Measurements from ENCODE around the gene CMTM8. TPM values are rescaled to one million over a fixed set of nuclear protein-coding genes. Genes with fewer than 3 reads are reported as not detected.

Gene CMTM8
- total RNA-seq, 1 experiment from 2014 or later: 9.0 TPM

DNA sequence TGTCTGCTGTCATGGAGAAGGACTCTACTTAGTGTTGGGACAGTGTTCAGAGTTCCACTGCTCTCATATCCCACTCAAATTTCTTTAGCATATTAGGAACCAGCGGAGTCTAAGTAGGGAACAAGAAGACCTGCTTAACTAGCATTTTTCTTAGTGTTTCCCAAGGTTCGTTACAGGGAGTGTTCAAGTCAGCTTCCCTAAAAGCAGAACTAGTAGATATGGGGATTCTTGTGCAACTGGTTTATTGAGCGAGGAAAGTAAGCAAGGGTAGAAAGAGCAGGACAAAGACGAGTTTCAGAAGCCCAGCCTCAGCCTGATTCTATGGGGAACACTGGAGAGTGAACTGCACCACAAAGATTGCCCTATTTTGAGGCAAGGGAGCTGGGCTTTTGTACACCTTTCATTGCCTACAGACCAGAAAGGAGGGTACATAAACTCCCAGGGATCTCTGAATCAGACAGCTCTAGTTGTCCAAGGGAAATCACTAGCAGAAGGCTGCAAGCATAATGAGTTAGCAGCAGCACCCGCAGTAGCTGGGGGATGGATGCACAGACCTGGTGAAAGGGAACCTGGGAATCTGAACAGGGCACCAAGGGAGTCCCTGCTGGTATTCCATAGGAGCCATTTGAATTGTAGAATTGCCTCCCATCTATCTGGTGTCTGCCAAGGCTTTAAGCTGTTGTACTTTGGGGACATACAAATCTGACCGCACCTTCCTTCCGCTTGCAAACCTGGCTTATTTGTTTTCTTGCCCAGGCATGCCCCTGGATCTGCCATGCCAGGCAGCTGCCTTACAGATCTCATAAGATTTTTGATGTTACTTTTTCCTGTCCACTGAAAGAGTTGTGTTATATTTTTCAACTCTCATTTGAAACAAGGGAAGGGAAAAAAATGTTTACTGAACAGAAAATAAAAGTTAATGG is 168.3 kb downstream of the CMTM8 start (continued):
- no peak for TF ChIP-seq HMGA2 (CRISPR knock-in tag; IDR thresholded peaks at IDR 0.05)
- TF ChIP-seq ZNF423 (CRISPR knock-in tag; IDR thresholded peaks at IDR 0.05): no peak
- no peak for TF ChIP-seq ARID4B (CRISPR knock-in tag; IDR thresholded peaks at IDR 0.05; ENCODE audit: borderline replicate concordance)
- no peak for TF ChIP-seq FOXJ3 (CRISPR knock-in tag; IDR thresholded peaks at IDR 0.05; ENCODE audit: borderline replicate concordance)
- TF ChIP-seq, protein P1, sequence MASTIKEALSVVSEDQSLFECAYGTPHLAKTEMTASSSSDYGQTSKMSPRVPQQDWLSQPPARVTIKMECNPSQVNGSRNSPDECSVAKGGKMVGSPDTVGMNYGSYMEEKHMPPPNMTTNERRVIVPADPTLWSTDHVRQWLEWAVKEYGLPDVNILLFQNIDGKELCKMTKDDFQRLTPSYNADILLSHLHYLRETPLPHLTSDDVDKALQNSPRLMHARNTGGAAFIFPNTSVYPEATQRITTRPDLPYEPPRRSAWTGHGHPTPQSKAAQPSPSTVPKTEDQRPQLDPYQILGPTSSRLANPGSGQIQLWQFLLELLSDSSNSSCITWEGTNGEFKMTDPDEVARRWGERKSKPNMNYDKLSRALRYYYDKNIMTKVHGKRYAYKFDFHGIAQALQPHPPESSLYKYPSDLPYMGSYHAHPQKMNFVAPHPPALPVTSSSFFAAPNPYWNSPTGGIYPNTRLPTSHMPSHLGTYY (CRISPR knock-in tag; IDR thresholded peaks at IDR 0.05): no peak

- H3K27me3 Mint-ChIP-seq (ENCODE audit: low read depth): no peaks in the 10 kb centered on the region
- ATAC-seq (no peak), DNase-seq (ENCODE audit: low spot score) (no peak)
- 0 out of 2 replicates have a peak overlapping the region, but pooled peaks have one; percentile 1 for H3K27ac Mint-ChIP-seq
- no peak overlapping the region for H3K4me3 Mint-ChIP-seq
- H3K36me3 Mint-ChIP-seq: peaks cover 5% of the 10 kb centered on the region; the same call in 1 of the 2 replicates
- H3K4me1 Mint-ChIP-seq: peaks cover 65% of the 10 kb centered on the region
- H3K9me3 Mint-ChIP-seq: peaks cover 7% of the 10 kb centered on the region; the same call in 1 of the 2 replicates
- CTCF ChIA-PET: interaction anchor here (1.1 to 3.0 kb wide), 3 partner anchors 19 to 57 kb away, joined by 3 to 11 read pairs (median 10); partner anchors contain the start of gene CMTM7
- POLR2A ChIA-PET: no interaction called here
- TF ChIP-seq ATF2 (CRISPR knock-in tag; IDR thresholded peaks at IDR 0.05; ENCODE audit: borderline replicate concordance, low read depth) (no peak), STAT6 (CRISPR knock-in tag; conservative IDR thresholded peaks at IDR 0.05; ENCODE audit: low read depth) (no peak), CBFB (CRISPR knock-in tag; IDR thresholded peaks at IDR 0.05; ENCODE audit: low read depth) (no peak), FOXP4 (CRISPR knock-in tag; IDR thresholded peaks at IDR 0.05) (no peak), GRHL2 (CRISPR knock-in tag; IDR thresholded peaks at IDR 0.05; ENCODE audit: insufficient replicate concordance, severe bottlenecking) (no peak), ZNF416 (CRISPR knock-in tag; IDR thresholded peaks at IDR 0.05) (no peak), NR1H2 (CRISPR knock-in tag; IDR thresholded peaks at IDR 0.05) (no peak)
- TF ChIP-seq, protein P2, sequence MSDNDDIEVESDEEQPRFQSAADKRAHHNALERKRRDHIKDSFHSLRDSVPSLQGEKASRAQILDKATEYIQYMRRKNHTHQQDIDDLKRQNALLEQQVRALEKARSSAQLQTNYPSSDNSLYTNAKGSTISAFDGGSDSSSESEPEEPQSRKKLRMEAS (CRISPR knock-in tag; IDR thresholded peaks at IDR 0.05): no peak
- TF ChIP-seq, protein P3, sequence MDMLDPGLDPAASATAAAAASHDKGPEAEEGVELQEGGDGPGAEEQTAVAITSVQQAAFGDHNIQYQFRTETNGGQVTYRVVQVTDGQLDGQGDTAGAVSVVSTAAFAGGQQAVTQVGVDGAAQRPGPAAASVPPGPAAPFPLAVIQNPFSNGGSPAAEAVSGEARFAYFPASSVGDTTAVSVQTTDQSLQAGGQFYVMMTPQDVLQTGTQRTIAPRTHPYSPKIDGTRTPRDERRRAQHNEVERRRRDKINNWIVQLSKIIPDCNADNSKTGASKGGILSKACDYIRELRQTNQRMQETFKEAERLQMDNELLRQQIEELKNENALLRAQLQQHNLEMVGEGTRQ (CRISPR knock-in tag; IDR thresholded peaks at IDR 0.05): no peak
Observed at GRCh38 chr3:32410367-32411246, 172.1 kb downstream of the CMTM8 start.
